Liver (tissue), 9 donors: ENCODE measurements around the gene THRB. TPM values are rescaled to one million over a fixed set of nuclear protein-coding genes. Genes with fewer than 3 reads are reported as not detected.

Source experiments
- DNase-seq: peaks from one replicate; pipeline ENCODE4 v3.0.0-alpha.2; 2017; ENCODE audit warnings: low spot score
- H3K27ac ChIP-seq, 2 donors: one replicate each; pipeline ENCODE4 v1.7.0; 2013; ENCODE audit warnings: inconsistent platforms in 2 of 2, low read length in 2 of 2, control low read depth in 1 of 2, low read depth in 1 of 2, mild to moderate bottlenecking in 1 of 2
- H3K27me3 ChIP-seq, 4 donors: one replicate each; pipeline versions ENCODE4 v1.6.1 to v1.7.0; 2013; ENCODE audit warnings: low read length in 3 of 4, inconsistent platforms in 1 of 4, mild to moderate bottlenecking in 1 of 4, moderate library complexity in 1 of 4; ENCODE audit not compliant: control insufficient read depth in 4 of 4, insufficient read depth in 4 of 4
- H3K36me3 ChIP-seq, 4 donors: one replicate each; pipeline versions ENCODE4 v1.6.1 to v1.7.0; 2013; ENCODE audit warnings: low read length in 3 of 4, mild to moderate bottlenecking in 3 of 4, low read depth in 1 of 4, moderate library complexity in 1 of 4; ENCODE audit not compliant: control insufficient read depth in 4 of 4, insufficient read depth in 3 of 4
- H3K4me1 ChIP-seq, 4 donors: one replicate each; pipeline versions ENCODE4 v1.6.1 to v1.7.0; 2013; ENCODE audit warnings: low read length in 3 of 4, mild to moderate bottlenecking in 3 of 4, moderate library complexity in 1 of 4; ENCODE audit not compliant: control insufficient read depth in 4 of 4, insufficient read depth in 4 of 4
- H3K4me3 ChIP-seq, 3 donors: one replicate each; pipeline versions ENCODE4 v1.6.1 to v1.7.0; 2013; ENCODE audit warnings: low read length in 3 of 3, control low read depth in 1 of 3, low read depth in 1 of 3, mild to moderate bottlenecking in 1 of 3
- H3K9ac ChIP-seq, 2 donors: one replicate each; pipeline ENCODE4 v1.7.0; 2013; ENCODE audit warnings: low read length in 2 of 2, mild to moderate bottlenecking in 2 of 2, moderate library complexity in 2 of 2, control low read depth in 1 of 2, low read depth in 1 of 2
- H3K9me3 ChIP-seq, 4 donors: one replicate each; pipeline versions ENCODE4 v1.6.1 to v1.7.0; 2013; ENCODE audit warnings: low read length in 3 of 4; ENCODE audit not compliant: control insufficient read depth in 4 of 4
- EGR1 ChIP-seq, 2 donors: IDR thresholded peaks; 2 replicates each; pipeline ENCODE4 v1.6.1; 2016 to 2018; ENCODE audit warnings: antibody characterized with exemption in 2 of 2, low read depth in 2 of 2
- FOXA1 ChIP-seq: IDR thresholded peaks from 2 replicates; pipeline ENCODE4 v1.6.1; 2016; ENCODE audit warnings: antibody characterized with exemption
- FOXA2 ChIP-seq: IDR thresholded peaks from 2 replicates; pipeline ENCODE4 v1.6.1; 2016; ENCODE audit warnings: antibody characterized with exemption
- GABPA ChIP-seq, 2 donors: IDR thresholded peaks in 1 of 2; conservative IDR thresholded peaks in 1 of 2; 2 replicates each; pipeline ENCODE4 v1.6.1; 2016; ENCODE audit warnings: antibody characterized with exemption in 2 of 2, mild to moderate bottlenecking in 1 of 2, moderate library complexity in 1 of 2
- HNF4A ChIP-seq, 2 donors: conservative IDR thresholded peaks; 2 replicates each; pipeline ENCODE4 v1.6.1; 2016; ENCODE audit warnings: antibody characterized with exemption in 2 of 2, mild to moderate bottlenecking in 2 of 2
- HNF4G ChIP-seq: IDR thresholded peaks from 2 replicates; pipeline ENCODE4 v1.6.1; 2016; ENCODE audit warnings: antibody characterized with exemption
- JUND ChIP-seq, 2 donors: IDR thresholded peaks; 2 replicates each; pipeline ENCODE4 v1.6.1; 2016; ENCODE audit warnings: antibody characterized with exemption in 2 of 2
- NR2F2 ChIP-seq: IDR thresholded peaks from 2 replicates; pipeline ENCODE4 v1.6.1; 2016; ENCODE audit warnings: antibody characterized with exemption
- RAD21 ChIP-seq, 2 donors: IDR thresholded peaks; 2 replicates each; pipeline ENCODE4 v1.6.1; 2016; ENCODE audit warnings: antibody characterized with exemption in 2 of 2, mild to moderate bottlenecking in 2 of 2
- REST ChIP-seq: IDR thresholded peaks from 2 replicates; pipeline ENCODE4 v1.6.1; 2016; ENCODE audit warnings: antibody characterized with exemption, mild to moderate bottlenecking
- RXRA ChIP-seq, 2 donors: IDR thresholded peaks; 2 replicates each; pipeline ENCODE4 v1.6.1; 2017 to 2018; ENCODE audit warnings: antibody characterized with exemption in 2 of 2, mild to moderate bottlenecking in 1 of 2
- TAF1 ChIP-seq: conservative IDR thresholded peaks from 2 replicates; pipeline ENCODE4 v1.6.1; 2016; ENCODE audit warnings: antibody characterized with exemption, mild to moderate bottlenecking
- YY1 ChIP-seq: IDR thresholded peaks from 2 replicates; pipeline ENCODE4 v1.6.1; 2016; ENCODE audit warnings: antibody characterized with exemption, mild to moderate bottlenecking
- ZBTB33 ChIP-seq: IDR thresholded peaks from 2 replicates; pipeline ENCODE4 v1.6.1; 2016; ENCODE audit warnings: antibody characterized with exemption
- WGBS: extraction: QIAGEN DNeasy Blood & Tissue Kit; methylation state at CpG from one replicate; pipeline ENCODE4 v1.1.7; 2013; 5-methylcytosine and 5-hydroxymethylcytosine counted together
- polyA plus RNA-seq, 2 donors: library from polyadenylated mRNA; stranded (reverse) in 1 of 2; unstranded in 1 of 2; fragments of 200-250 nt in 1 of 2; fragments of >200 nt in 1 of 2; fragmentation: Nextera tagmentation in 1 of 2; extraction: Ambion mirVana in 1 of 2; gene quantifications; one replicate each; pipeline versions ENCODE4 v1.2.1 to v1.2.3, GENCODE V29; 2013 to 2015
- total RNA-seq, 2 donors: library from RNA; depleted of rRNA; stranded (reverse); fragments of >200 nt; gene quantifications; one replicate each; pipeline ENCODE4 v1.2.3, GENCODE V29; 2014
- TF ChIP-seq, protein P1 (sequence below): IDR thresholded peaks from 2 replicates; pipeline ENCODE4 v1.6.1; 2016; ENCODE audit warnings: antibody characterized with exemption
- TF ChIP-seq, protein P2 (sequence below): IDR thresholded peaks from 2 replicates; pipeline ENCODE4 v1.6.1; 2016; ENCODE audit warnings: antibody characterized with exemption
- donor health status: healthy.
- donor health status: healthy.
- donor health status: healthy.
- donor health status: healthy.
- donor health status: healthy.

Gene THRB
- total and polyA plus RNA-seq, 4 donors: 5.9 to 23.9 (median 9.3) TPM

DNA sequence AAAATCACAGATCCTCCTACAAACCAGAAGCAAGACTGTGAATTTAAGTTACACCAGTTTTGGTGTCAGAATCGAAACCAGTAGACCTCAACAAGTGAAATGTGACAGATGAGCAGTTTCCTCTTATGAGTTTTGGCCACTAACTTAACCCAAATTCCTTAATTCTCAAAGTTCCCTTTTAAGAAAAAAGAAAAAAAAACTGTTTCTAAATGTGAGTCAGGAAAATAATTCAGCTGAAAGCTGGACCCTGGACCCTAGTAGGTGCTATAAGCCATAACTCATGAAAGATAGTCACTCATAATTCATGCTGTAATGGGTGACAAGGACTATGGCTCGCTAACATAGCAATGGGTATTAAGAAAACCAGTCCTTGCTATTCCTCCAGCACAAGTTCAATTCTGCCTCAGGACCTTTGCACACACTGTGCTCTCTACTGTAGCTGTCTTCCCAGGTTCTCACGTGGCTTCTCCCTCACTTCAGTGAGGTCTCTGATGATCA is 9.0 kb upstream of the THRB start (continued):
- TF ChIP-seq EGR1 (IDR thresholded peaks at IDR 0.05; ENCODE audit: low read depth in 2 of 2) (no peak), YY1 (no peak), HNF4A (conservative IDR thresholded peaks at IDR 0.05) (no peak), RXRA (IDR thresholded peaks at IDR 0.05) (no peak), RAD21 (IDR thresholded peaks at IDR 0.05) (no peak), NR2F2 (no peak)
- TF ChIP-seq, protein P1, sequence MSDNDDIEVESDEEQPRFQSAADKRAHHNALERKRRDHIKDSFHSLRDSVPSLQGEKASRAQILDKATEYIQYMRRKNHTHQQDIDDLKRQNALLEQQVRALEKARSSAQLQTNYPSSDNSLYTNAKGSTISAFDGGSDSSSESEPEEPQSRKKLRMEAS: no peak

DNA sequence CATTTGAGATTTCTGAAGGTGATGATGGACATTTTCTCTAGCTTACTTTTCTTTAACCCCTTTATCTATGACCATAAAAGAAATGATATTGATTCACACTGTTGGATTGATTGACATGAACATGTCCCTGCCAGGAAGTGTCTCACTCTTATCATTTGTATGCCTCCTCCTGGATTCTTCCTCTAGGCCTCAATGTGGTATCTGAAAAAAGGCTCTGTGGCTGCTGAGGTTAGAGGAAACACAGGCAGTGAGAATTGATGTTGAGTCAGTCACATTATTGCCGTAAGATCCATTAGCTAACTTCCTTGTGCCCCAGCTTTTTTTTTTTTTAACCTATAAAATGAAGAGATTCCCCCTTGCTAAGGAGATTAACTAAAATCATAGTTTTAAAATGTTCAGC is 8.0 kb upstream of the THRB start:
- Histone ChIP-seq H3K27me3 (no peaks in the 10 kb centered on the region), H3K27ac (no peak overlapping the region), H3K4me3 (no peak overlapping the region), H3K9me3 (no peaks in the 10 kb centered on the region), H3K9ac (no peak overlapping the region), H3K4me1 (peaks cover 0 to 1% (median 0%) of the 10 kb centered on the region in 4 donors), H3K36me3 (no peaks in the 10 kb centered on the region)
- TF ChIP-seq FOXA1: no peak
- no peak for TF ChIP-seq TAF1
- TF ChIP-seq RXRA (IDR thresholded peaks at IDR 0.05): no peak
- no peak for TF ChIP-seq JUND (IDR thresholded peaks at IDR 0.05)
- no peak for DNase-seq
- WGBS: 59% methylated on average over 1 of the region's 1 CpG

- WGBS: 96% methylated on average over 1 of the region's 1 CpG
- H3K36me3 ChIP-seq: no peaks in the 10 kb centered on the region
Observed at GRCh38 chr3:24500806-24501205, 6.2 kb upstream of the THRB start.

More at GRCh38 chr3:24500806-24501205, 6.2 kb upstream of the THRB start:
- H3K9ac ChIP-seq: no peak overlapping the region
- no peak overlapping the region for H3K27ac ChIP-seq
- DNase-seq: no peak
- no peak overlapping the region for H3K4me3 ChIP-seq
- no peaks in the 10 kb centered on the region for H3K9me3 ChIP-seq
- no peak for TF ChIP-seq ZBTB33
- TF ChIP-seq EGR1 (IDR thresholded peaks at IDR 0.05; ENCODE audit: low read depth in 2 of 2): no peak
- no peak for TF ChIP-seq REST
- TF ChIP-seq, protein P2, sequence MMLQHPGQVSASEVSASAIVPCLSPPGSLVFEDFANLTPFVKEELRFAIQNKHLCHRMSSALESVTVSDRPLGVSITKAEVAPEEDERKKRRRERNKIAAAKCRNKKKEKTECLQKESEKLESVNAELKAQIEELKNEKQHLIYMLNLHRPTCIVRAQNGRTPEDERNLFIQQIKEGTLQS: no peak
- TF ChIP-seq HNF4G: no peak
- no peak for TF ChIP-seq FOXA2
- no peak for TF ChIP-seq JUND (IDR thresholded peaks at IDR 0.05)
- TF ChIP-seq RXRA (IDR thresholded peaks at IDR 0.05): no peak
- no peak for TF ChIP-seq FOXA1
- no peak for TF ChIP-seq GABPA (IDR thresholded peaks at IDR 0.05 in 1 of 2, conservative IDR thresholded peaks at IDR 0.05 in 1 of 2)
- peaks cover 0 to 7% (median 2%) of the 10 kb centered on the region in 4 donors for H3K4me1 ChIP-seq
- no peaks in the 10 kb centered on the region for H3K27me3 ChIP-seq
